Body of pancreas (tissue), 4 donors: ENCODE measurements around the gene SLITRK4.

ENCODE experiments used
- CTCF ChIP-seq, 7 experiments: fragments of 450-650 bp in 4 of 7; fragments of 200-600 bp in 3 of 7; sonication (generic) in 3 of 7; IDR thresholded peaks; one replicate each; pipeline ENCODE4 v1.5.1; 2016 to 2019; ENCODE audit warnings: antibody characterized with exemption in 7 of 7
- POLR2A ChIP-seq, 3 donors: fragments of 450-650 bp; IDR thresholded peaks; one replicate each; pipeline ENCODE4 v1.6.1; 2016; ENCODE audit warnings: antibody characterized with exemption in 3 of 3, mild to moderate bottlenecking in 2 of 3

DNA sequence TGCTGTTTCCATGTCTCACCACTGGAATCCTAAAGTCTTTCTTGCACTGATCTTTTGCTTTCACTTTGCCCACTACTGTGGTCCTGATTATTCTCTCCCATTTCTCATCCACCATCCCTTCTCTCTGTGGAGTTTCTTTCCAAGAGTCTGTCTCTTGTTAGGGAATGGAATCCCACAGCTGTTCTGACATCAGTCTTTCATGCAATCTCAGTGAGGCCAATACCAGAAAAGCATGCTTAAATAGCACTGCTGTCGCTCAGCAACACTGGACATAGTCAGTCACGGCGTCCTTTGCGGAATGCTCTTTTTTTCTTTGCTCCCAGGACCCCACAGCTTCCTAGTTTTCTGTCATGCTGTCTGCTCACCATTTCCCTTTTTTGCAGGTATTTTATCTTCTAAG is 20.1 kb downstream of the SLITRK4 start:
- TF ChIP-seq POLR2A (IDR thresholded peaks at IDR 0.05) (no peak), CTCF (IDR thresholded peaks at IDR 0.05) (no peak)
